HEK293 (cell line): ENCODE measurements around the gene MAT2A.

Source experiments
- BCL6B ChIP-seq: fragments of 450-650 bp; formaldehyde crosslinking; IDR thresholded peaks from 2 replicates; pipeline ENCODE4 v1.5.1; 2017; ENCODE audit warnings: missing biosample characterization, missing genetic modification characterization
- GLI4 ChIP-seq: fragments of 450-650 bp; formaldehyde crosslinking; IDR thresholded peaks from 2 replicates; pipeline ENCODE4 v1.5.1; 2016; ENCODE audit warnings: missing biosample characterization, missing genetic modification characterization
- KLF9 ChIP-seq: fragments of 450-650 bp; formaldehyde crosslinking; IDR thresholded peaks from 2 replicates; pipeline ENCODE4 v1.5.1; 2016; ENCODE audit warnings: missing biosample characterization, missing genetic modification characterization, low read depth
- MEIS1 ChIP-seq: sonication (generic); formaldehyde crosslinking; IDR thresholded peaks from 2 replicates; pipeline ENCODE4 v1.8.1; 2022; ENCODE audit warnings: missing genetic modification reagents, mild to moderate bottlenecking, borderline replicate concordance
- REPIN1 ChIP-seq: fragments of 450-650 bp; formaldehyde crosslinking; IDR thresholded peaks from 2 replicates; pipeline ENCODE4 v1.5.1; 2017; ENCODE audit warnings: missing biosample characterization, missing genetic modification characterization, low read depth
- SP3 ChIP-seq: fragments of 450-650 bp; formaldehyde crosslinking; IDR thresholded peaks from 2 replicates; pipeline ENCODE4 v1.5.1; 2016; ENCODE audit warnings: missing biosample characterization, missing genetic modification characterization
- ZBTB10 ChIP-seq: fragments of 450-650 bp; formaldehyde crosslinking; IDR thresholded peaks from 2 replicates; pipeline ENCODE4 v1.5.1; 2016; ENCODE audit warnings: missing biosample characterization, missing genetic modification characterization
- ZEB2 ChIP-seq: fragments of 450-650 bp; formaldehyde crosslinking; IDR thresholded peaks from 2 replicates; pipeline ENCODE4 v1.5.1; 2016; ENCODE audit warnings: missing biosample characterization, missing genetic modification characterization
- ZNF114 ChIP-seq: fragments of 450-650 bp; formaldehyde crosslinking; IDR thresholded peaks from 2 replicates; pipeline ENCODE4 v1.5.0; 2017; ENCODE audit warnings: missing biosample characterization, missing genetic modification characterization
- ZNF138 ChIP-seq: fragments of 450-650 bp; formaldehyde crosslinking; IDR thresholded peaks from 2 replicates; pipeline ENCODE4 v1.5.1; 2016; ENCODE audit warnings: missing biosample characterization, missing genetic modification characterization, borderline replicate concordance
- ZNF157 ChIP-seq: fragments of 450-650 bp; formaldehyde crosslinking; IDR thresholded peaks from 2 replicates; pipeline ENCODE4 v1.5.1; 2016; ENCODE audit warnings: missing biosample characterization, missing genetic modification characterization
- ZNF292 ChIP-seq: fragments of 450-650 bp; formaldehyde crosslinking; IDR thresholded peaks from 2 replicates; pipeline ENCODE4 v1.5.1; 2016; ENCODE audit warnings: low read depth, missing biosample characterization, missing genetic modification characterization, borderline replicate concordance
- ZNF341 ChIP-seq: fragments of 450-650 bp; formaldehyde crosslinking; IDR thresholded peaks from 2 replicates; pipeline ENCODE4; 2016; ENCODE audit warnings: low read depth, missing biosample characterization, missing genetic modification characterization
- ZNF513 ChIP-seq: fragments of 450-650 bp; IDR thresholded peaks from 2 replicates; pipeline ENCODE4 v1.5.1; 2018; ENCODE audit warnings: missing biosample characterization, missing genetic modification characterization
- ZSCAN23 ChIP-seq: fragments of 450-650 bp; formaldehyde crosslinking; IDR thresholded peaks from 2 replicates; pipeline ENCODE4 v1.5.1; 2016; ENCODE audit warnings: missing biosample characterization, missing genetic modification characterization
- ZXDB ChIP-seq: fragments of 450-650 bp; formaldehyde crosslinking; IDR thresholded peaks from 2 replicates; pipeline ENCODE4 v1.5.1; 2016; ENCODE audit warnings: missing biosample characterization, missing genetic modification characterization
- TF ChIP-seq, protein P1 (sequence below): fragments of 450-650 bp; formaldehyde crosslinking; conservative IDR thresholded peaks from 2 replicates; pipeline ENCODE4 v1.5.1; 2016; ENCODE audit warnings: low read depth, missing biosample characterization, missing genetic modification characterization
- TF ChIP-seq, protein P2 (sequence below): fragments of 450-650 bp; formaldehyde crosslinking; IDR thresholded peaks from 2 replicates; pipeline ENCODE4 v1.5.1; 2016; ENCODE audit warnings: missing biosample characterization, missing genetic modification characterization
- TF ChIP-seq, protein P3 (sequence below): fragments of 450-650 bp; formaldehyde crosslinking; IDR thresholded peaks from 2 replicates; pipeline ENCODE4 v1.5.1; 2016; ENCODE audit warnings: missing biosample characterization, missing genetic modification characterization
- TF ChIP-seq, protein P4 (sequence below): fragments of 450-650 bp; formaldehyde crosslinking; IDR thresholded peaks from 2 replicates; pipeline ENCODE4 v1.5.1; 2016; ENCODE audit warnings: missing biosample characterization, missing genetic modification characterization, low read depth
- TF ChIP-seq, protein P5 (sequence below): fragments of 450-650 bp; formaldehyde crosslinking; IDR thresholded peaks from 2 replicates; pipeline ENCODE4 v1.5.1; 2017; ENCODE audit warnings: missing biosample characterization, mild to moderate bottlenecking, missing genetic modification characterization, moderate library complexity

The MAT2A gene

GRCh38 chr2:85538507-85539360 is at the start of gene MAT2A (continued):
- TF ChIP-seq, protein P1, sequence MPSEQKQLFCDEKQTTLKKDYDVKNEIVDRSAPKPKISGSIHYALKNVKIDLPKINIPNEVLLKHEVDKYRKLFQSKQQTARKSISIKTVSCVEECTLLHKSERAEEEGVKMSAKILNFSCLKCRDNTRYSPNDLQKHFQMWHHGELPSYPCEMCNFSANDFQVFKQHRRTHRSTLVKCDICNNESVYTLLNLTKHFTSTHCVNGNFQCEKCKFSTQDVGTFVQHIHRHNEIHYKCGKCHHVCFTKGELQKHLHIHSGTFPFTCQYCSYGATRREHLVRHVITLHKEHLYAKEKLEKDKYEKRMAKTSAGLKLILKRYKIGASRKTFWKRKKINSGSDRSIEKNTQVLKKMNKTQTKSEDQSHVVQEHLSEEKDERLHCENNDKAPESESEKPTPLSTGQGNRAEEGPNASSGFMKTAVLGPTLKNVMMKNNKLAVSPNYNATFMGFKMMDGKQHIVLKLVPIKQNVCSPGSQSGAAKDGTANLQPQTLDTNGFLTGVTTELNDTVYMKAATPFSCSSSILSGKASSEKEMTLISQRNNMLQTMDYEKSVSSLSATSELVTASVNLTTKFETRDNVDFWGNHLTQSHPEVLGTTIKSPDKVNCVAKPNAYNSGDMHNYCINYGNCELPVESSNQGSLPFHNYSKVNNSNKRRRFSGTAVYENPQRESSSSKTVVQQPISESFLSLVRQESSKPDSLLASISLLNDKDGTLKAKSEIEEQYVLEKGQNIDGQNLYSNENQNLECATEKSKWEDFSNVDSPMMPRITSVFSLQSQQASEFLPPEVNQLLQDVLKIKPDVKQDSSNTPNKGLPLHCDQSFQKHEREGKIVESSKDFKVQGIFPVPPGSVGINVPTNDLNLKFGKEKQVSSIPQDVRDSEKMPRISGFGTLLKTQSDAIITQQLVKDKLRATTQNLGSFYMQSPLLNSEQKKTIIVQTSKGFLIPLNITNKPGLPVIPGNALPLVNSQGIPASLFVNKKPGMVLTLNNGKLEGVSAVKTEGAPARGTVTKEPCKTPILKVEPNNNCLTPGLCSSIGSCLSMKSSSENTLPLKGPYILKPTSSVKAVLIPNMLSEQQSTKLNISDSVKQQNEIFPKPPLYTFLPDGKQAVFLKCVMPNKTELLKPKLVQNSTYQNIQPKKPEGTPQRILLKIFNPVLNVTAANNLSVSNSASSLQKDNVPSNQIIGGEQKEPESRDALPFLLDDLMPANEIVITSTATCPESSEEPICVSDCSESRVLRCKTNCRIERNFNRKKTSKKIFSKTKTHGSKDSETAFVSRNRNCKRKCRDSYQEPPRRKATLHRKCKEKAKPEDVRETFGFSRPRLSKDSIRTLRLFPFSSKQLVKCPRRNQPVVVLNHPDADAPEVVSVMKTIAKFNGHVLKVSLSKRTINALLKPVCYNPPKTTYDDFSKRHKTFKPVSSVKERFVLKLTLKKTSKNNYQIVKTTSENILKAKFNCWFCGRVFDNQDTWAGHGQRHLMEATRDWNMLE (tag by site-specific recombination) = no peak
- no peak; the same call in none of the 2 replicates for TF ChIP-seq ZNF114 (tag by site-specific recombination)
- TF ChIP-seq, protein P2, sequence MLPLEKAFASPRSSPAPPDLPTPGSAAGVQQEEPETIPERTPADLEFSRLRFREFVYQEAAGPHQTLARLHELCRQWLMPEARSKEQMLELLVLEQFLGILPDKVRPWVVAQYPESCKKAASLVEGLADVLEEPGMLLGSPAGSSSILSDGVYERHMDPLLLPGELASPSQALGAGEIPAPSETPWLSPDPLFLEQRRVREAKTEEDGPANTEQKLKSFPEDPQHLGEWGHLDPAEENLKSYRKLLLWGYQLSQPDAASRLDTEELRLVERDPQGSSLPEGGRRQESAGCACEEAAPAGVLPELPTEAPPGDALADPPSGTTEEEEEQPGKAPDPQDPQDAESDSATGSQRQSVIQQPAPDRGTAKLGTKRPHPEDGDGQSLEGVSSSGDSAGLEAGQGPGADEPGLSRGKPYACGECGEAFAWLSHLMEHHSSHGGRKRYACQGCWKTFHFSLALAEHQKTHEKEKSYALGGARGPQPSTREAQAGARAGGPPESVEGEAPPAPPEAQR (tag by site-specific recombination) = 0 out of 2 replicates have a peak, but pooled peaks have one; percentile 12
- no peak for TF ChIP-seq REPIN1 (tag by site-specific recombination)
- no peak for TF ChIP-seq MEIS1 (CRISPR knock-in tag)
- TF ChIP-seq ZNF292 (tag by site-specific recombination) = no peak
- no peak for TF ChIP-seq ZSCAN23
- peak; percentile 71 for TF ChIP-seq ZNF341
- no peak for TF ChIP-seq ZNF157 (tag by site-specific recombination)
- TF ChIP-seq BCL6B (tag by site-specific recombination) = no peak
- no peak for TF ChIP-seq GLI4
- TF ChIP-seq ZXDB (tag by site-specific recombination) = peak; percentile 82
- TF ChIP-seq, protein P3, sequence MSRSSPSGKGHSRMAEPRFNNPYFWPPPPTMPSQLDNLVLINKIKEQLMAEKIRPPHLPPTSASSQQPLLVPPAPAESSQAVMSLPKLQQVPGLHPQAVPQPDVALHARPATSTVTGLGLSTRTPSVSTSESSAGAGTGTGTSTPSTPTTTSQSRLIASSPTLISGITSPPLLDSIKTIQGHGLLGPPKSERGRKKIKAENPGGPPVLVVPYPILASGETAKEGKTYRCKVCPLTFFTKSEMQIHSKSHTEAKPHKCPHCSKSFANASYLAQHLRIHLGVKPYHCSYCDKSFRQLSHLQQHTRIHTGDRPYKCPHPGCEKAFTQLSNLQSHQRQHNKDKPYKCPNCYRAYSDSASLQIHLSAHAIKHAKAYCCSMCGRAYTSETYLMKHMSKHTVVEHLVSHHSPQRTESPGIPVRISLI (tag by site-specific recombination) = no peak
- TF ChIP-seq, protein P4, sequence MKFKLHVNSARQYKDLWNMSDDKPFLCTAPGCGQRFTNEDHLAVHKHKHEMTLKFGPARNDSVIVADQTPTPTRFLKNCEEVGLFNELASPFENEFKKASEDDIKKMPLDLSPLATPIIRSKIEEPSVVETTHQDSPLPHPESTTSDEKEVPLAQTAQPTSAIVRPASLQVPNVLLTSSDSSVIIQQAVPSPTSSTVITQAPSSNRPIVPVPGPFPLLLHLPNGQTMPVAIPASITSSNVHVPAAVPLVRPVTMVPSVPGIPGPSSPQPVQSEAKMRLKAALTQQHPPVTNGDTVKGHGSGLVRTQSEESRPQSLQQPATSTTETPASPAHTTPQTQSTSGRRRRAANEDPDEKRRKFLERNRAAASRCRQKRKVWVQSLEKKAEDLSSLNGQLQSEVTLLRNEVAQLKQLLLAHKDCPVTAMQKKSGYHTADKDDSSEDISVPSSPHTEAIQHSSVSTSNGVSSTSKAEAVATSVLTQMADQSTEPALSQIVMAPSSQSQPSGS = no peak
- TF ChIP-seq KLF9 (tag by site-specific recombination) = no peak
- TF ChIP-seq SP3 (tag by site-specific recombination) = peak; percentile 69
- TF ChIP-seq ZNF138 (tag by site-specific recombination) = no peak
- peak; percentile 62 for TF ChIP-seq ZNF513 (tag by site-specific recombination)
- peak; percentile 39; the same call in 1 of the 2 replicates for TF ChIP-seq ZBTB10 (tag by site-specific recombination)
- TF ChIP-seq ZEB2 (tag by site-specific recombination) = peak; percentile 77
- TF ChIP-seq, protein P5, sequence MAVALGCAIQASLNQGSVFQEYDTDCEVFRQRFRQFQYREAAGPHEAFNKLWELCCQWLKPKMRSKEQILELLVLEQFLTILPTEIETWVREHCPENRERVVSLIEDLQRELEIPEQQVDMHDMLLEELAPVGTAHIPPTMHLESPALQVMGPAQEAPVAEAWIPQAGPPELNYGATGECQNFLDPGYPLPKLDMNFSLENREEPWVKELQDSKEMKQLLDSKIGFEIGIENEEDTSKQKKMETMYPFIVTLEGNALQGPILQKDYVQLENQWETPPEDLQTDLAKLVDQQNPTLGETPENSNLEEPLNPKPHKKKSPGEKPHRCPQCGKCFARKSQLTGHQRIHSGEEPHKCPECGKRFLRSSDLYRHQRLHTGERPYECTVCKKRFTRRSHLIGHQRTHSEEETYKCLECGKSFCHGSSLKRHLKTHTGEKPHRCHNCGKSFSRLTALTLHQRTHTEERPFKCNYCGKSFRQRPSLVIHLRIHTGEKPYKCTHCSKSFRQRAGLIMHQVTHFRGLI (tag by site-specific recombination) = no peak
